Hematopoietic multipotent progenitor cell treated with erythropoietin and hydrocortisone succinate and interleukin-3 and kit ligand, for 17 days (in vitro differentiated cells): Measurements from ENCODE around the gene CCDC106.

Source experiments
- DNase-seq: peaks from one replicate; pipeline ENCODE4 v3.0.0-alpha.2; 2015; ENCODE audit warnings: low spot score

CCDC106 gene

GRCh38 chr19:55669418-55670279, 21.6 kb downstream of the CCDC106 start:
- no peak for DNase-seq

DNA sequence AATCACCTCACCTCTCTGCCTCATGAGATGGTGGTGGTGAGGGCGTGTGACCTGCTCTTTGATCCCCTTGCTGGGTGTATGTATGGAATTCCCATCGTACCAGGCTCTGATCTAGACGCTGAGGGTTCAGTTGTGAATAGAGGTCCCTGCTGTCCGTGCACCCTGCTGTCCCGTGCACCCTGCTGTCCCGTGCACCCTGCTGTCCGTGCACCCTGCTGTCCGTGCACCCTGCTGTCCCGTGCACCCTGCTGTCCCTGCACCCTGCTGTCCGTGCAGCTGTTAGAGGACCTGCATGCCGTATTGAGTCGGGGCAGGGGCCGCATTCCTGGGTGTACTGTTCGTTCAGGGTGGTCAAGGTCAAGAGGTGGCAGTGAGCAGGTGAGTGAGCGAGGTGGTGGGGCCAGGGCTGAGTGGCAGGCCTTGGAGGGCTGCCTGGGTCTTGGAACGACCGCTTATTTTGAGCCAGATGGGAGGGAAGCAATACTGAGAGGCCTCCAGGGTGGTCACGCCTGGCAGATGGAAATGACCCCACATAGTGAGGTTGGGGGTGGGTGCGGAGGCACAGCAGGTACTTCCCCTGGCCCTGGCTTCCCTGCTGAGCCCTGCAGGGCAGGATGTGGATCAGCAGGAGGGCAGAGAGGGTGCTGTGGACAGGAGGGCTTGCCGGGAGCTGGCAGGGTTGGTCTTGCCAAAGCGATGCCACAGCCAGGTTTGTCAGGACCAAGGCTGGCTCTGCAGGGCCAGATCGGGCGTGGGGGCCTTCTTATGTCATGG, 22.5 kb downstream of the CCDC106 start:
- no peak for DNase-seq

- no peak for DNase-seq
Measured at GRCh38 chr19:55671054-55671378, 23.0 kb downstream of the CCDC106 start.

- DNase-seq: no peak
Measured at GRCh38 chr19:55672418-55672817, 24.4 kb downstream of the CCDC106 start.

- DNase-seq: no peak
Measured at GRCh38 chr19:55673465-55673864, 25.5 kb downstream of the CCDC106 start.

- DNase-seq: no peak
Measured at GRCh38 chr19:55673889-55674288, 25.9 kb downstream of the CCDC106 start.

DNA sequence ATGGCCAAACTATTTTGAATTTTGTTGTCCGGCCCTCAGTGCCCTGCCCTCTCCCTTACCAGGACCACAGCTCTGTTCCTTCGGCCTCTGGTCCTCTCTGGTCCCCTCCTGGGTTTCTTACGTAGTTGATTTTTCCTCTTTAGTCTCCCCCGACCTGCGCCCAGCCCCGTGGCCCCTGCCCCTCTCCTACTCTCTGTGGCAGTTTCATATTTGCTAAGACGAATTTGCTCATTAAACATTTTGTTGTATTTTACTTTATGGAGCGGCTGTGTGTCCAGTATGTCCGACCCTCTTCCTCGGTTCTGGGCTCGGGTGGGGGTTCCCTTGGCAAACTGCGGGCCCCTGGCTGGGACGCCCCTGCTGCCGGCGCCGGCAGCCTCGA, 26.4 kb downstream of the CCDC106 start:
- no peak for DNase-seq

GRCh38 chr19:55674841-55675660, 27.0 kb downstream of the CCDC106 start, which contains the start of gene EPN1:
Gene EPN1 (plus strand): TSS chr19:55675226. CDS start chr19:55678628, 3,402 bp downstream.
- DNase-seq: peak; percentile 95

- DNase-seq: peak; percentile 26
Measured at GRCh38 chr19:55675661-55676354, 27.8 kb downstream of the CCDC106 start.

DNA sequence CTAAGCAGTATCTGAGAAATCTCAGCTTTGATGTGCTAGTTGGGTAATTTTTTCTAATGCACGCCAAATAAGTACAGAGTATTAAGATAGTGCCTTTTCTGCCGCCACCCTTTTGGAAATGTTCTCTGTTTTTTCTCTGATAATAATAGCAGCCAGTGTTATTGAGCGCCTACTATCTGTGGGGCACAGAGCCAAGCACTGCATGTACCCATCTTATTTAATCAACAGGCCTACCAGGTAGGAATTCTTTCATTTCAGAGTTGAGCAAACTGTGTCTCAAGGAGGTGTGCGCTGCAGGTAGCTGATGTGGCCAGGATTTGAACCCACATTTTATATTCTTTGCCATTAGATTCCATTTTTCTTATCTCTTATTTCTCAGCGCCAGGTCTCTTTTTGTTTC, 28.4 kb downstream of the CCDC106 start:
- DNase-seq: peak; percentile 40

DNA sequence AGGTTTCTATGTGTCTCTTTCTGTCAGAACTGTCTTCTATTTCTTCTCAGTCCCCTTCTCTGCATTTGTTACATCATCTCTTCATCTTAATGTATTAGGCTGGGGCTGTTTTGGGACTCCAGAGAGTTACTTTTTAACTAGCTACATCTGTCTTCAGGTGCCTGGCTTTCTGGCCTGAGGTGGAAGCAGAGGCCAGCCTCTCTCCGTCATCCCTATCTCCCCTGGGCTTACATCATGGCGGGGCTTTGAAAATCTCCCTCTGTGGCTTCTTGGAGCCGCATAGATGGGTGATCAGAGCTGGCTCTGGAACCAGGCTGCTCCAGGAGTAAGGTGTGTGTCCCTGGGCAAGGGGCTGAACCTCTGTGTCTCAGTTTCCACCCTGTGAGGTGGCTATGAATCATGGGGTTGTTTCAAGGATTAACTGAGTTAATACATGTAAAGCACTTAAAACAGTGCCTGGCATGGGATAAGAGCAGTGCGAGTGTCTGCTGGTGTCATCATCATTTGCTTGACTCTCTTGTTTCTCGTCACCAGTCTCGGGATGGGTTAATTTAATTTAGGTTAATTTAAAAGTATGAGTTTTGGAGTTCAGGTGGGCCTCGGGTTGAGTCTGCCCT, 29.0 kb downstream of the CCDC106 start:
- DNase-seq: no peak

- no peak for DNase-seq
Measured at GRCh38 chr19:55677572-55678028, 29.6 kb downstream of the CCDC106 start.

- no peak for DNase-seq
Measured at GRCh38 chr19:55678121-55678671, 30.2 kb downstream of the CCDC106 start.

DNA sequence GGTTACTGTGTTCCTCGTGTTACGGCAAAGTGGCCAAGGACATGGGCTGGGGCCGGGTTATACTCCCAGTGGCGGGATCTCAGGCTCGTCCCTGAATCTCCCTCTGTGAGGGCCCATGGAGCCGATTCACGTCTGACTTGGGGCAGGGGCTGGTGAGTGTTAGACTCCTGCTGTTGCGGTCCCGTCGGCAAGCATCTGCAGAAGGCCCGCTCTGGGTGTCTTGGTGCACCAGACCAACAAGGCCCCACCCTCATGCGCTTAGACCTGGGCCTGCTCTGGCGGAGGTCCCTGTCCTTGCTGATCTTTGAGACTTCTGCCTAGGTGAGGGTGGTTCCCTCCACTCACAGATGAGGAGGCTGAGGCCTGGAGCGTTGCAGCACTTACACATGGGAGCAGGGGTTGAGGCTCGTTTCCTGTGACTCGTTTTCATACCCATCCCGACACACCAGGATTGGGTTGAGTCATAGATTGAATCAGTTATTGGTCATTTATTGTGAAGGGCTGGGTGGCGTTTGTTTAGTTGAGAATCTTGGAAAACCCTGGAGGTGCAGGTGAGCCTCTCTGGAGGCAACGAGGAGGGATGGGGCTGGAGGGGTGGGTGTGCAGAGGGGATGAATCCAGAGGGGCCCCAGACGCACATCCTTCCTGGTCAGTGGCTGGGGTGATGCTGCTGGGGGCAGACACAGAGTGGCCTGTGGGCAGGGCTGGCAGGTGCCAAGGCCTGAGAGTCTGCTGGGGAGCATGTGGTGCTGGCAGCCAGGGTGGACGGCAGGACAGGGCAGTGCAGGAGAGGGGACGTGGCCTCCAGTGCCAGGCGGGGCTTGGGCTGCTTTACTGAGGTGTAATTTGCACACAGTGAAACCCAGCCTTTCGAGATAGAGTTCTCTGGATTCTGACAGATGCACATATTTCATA, 31.6 kb downstream of the CCDC106 start:
- no peak for DNase-seq

DNA sequence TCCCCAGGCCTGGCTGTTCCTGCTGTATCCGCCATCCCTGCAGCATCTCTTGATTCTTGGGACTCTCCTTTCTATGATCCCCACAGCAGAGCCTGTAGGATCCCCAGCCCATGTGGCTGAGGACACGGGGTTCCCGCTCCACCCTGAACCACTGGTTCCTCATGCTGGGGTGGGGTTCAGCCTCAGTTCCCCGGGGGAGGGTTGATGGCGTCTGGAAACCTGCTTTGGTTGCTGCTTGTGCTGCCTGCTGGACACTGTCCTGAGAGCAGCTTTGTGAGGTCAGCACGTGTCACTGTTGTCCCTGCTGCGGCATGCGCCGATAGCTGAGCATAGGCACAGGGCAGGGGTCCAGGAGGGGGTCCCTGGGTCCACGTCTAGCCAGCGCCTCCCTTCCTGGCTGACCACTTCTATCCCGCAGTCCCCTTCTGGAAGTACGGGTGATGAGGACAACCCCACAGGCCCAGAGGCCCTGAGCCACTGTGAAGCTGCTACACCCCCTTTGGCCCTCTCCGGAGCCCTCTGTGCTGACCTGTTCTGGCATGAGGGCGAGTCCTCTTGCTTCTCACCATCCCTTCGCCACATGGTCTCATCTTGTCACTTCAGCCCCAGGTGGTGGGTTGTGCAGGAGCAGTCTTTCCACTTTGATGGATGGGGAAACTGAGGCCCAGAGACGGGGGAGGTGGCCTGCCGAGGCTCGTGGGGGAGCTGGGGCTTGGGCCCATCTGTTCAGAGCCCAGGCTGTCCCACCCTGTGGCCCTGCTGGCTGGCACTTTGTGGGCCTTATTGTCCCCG, 32.5 kb downstream of the CCDC106 start:
- no peak for DNase-seq

DNA sequence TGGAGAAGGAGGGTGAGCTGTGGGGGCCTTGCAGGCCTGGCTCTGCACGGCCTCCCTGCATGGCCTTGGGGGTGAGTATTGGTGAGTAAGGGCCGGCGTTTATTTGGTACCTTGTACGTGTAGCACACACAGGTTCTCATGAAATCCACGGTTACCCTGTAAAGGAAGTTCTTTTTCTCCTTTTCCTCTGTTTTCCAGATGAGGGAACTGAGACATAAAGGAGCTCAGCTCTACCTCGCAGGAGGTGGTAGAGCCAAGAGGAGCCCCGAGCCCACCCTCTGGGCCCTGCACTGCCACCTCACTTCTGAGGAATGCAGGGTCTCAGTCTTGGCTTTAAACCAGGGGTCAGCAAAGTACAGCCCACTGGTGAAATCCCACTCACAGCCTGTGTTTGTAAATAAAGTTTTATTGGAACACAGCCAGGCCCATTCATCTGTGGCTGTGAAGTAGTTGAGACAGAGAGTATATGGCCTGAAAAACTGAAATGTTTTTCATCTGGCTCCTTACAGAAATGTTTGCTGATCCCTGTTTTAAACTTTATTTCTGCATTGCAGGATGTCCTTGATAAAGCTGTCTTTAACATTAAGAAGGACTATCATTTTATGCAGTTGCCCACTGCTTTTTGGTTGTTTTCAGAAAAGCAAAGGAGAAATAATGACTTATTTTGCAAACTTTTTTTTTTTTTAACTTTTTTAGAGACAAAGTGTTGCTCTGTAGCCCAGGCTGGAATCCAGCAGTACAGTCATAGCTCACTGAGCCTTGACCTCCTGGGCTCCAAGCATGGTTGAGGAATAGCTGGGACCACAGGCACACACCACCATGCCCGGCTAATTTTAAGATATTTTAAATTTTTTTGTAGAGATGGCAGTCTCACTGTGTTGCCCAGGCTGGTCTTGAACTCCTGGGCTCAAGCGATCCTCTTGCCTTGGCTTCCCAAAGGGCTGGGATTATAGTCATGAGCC, 33.4 kb downstream of the CCDC106 start:
- DNase-seq: no peak

DNA sequence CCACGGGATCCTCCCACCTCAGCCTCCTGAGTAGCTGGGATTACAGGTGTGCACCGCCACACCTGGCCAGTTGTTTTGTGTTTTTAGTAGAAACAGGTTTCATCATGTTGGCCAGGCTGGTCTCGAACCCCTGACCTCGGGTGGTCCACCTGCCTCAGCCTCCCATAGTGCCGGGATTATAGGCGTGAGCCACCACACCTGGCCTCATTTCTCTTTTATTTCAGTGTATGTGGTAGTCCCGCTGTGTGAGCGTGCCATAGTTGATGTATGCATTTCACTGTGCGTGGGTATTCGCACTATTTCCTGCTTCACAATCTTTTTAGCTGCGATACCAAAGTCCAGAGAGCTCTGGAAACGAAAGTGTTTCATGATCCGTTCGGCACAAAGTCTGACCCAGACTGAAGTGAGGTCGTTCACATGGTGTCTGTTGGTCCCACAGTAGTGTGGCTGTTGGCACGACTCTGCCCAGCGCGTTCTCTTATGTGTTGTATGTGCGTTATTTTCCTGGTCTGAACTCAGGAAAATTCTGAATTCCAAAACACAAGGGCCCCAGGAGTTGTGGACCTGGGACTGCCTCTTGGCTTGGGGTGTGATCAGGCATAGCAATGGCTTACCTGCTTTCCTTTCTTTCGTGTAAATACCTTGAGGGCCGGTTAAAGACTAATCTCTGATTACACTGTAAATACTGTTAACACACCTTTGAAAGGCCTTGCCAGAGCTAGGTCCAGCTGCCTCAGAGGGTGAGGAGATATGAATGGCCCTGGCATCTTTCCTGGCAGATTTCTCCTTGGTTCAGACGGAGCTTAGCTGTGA, 35.6 kb downstream of the CCDC106 start:
- no peak for DNase-seq
